OCI-LY7 (cell line): ENCODE measurements around the gene ACTR3. TPM values are rescaled to one million over a fixed set of nuclear protein-coding genes. Genes with fewer than 3 reads are reported as not detected.

Experiments used
- BruUV-seq: library from RNA; stranded (reverse); fragments of 400-500 nt; replicated peaks from 2 replicates; lab custom pipeline; 2021; lab: Mats Ljungman, UMichigan
- CTCF ChIA-PET: fragments of 300-600 bp; sonication (Branson Sonifier 250); formaldehyde crosslinking; loops from one replicate; lab custom pipeline; 2022; ENCODE audit warnings: antibody characterized with exemption; ENCODE audit not compliant: unreplicated experiment; lab: Charles Lee
- POLR2A ChIA-PET: fragments of 300-600 bp; sonication (Branson Sonifier 250); formaldehyde crosslinking; loops from one replicate; lab custom pipeline; 2022; ENCODE audit warnings: antibody characterized with exemption; lab: Charles Lee
- DNase-seq: peaks from one replicate; pipeline ENCODE4 v3.0.0-alpha.2; 2015; ENCODE audit warnings: low spot score
- H2AFZ ChIP-seq: fragments of 200-600 bp; sonication (generic), shearing (Covaris generic); 2 replicates; pipeline ENCODE4 v1.6.1; 2014; ENCODE audit warnings: mild to moderate bottlenecking, antibody characterized with exemption, low read length, moderate library complexity
- H3K27ac ChIP-seq: fragments of 200-600 bp; sonication (generic); 2 replicates; pipeline ENCODE4 v1.5.1; 2014; ENCODE audit warnings: mixed run types, low read depth, mild to moderate bottlenecking, moderate library complexity, low read length, inconsistent platforms; ENCODE audit not compliant: poor library complexity, severe bottlenecking
- H3K36me3 ChIP-seq: fragments of 200-600 bp; sonication (generic); 2 replicates; pipeline ENCODE4 v1.6.1; 2014; ENCODE audit warnings: mild to moderate bottlenecking, antibody characterized with exemption, low read length, moderate library complexity, mixed read lengths; ENCODE audit not compliant: insufficient read depth
- H3K4me1 ChIP-seq: fragments of 200-600 bp; sonication (generic); 2 replicates; pipeline ENCODE4 v1.5.1; 2014; ENCODE audit warnings: mild to moderate bottlenecking, low read length; ENCODE audit not compliant: insufficient read depth, poor library complexity, severe bottlenecking
- H3K4me2 ChIP-seq: fragments of 200-600 bp; sonication (generic); 2 replicates; pipeline ENCODE4 v1.6.1; 2014; ENCODE audit warnings: mild to moderate bottlenecking, low read length
- H3K4me3 ChIP-seq: fragments of 200-600 bp; sonication (generic); 2 replicates; pipeline ENCODE4 v1.5.1; 2014; ENCODE audit warnings: mild to moderate bottlenecking, low read depth, low read length; ENCODE audit not compliant: poor library complexity, severe bottlenecking
- H3K79me2 ChIP-seq: fragments of 200-600 bp; sonication (generic); 2 replicates; pipeline ENCODE4 v1.6.1; 2016; ENCODE audit warnings: low read depth, mild to moderate bottlenecking, low read length, moderate library complexity, mixed read lengths; ENCODE audit not compliant: insufficient read depth
- H3K9me2 ChIP-seq: fragments of 200-600 bp; sonication (generic); 2 replicates; pipeline ENCODE4 v1.6.1; 2016; ENCODE audit warnings: mild to moderate bottlenecking, low read length, mixed read lengths; ENCODE audit not compliant: insufficient read depth
- H3K9me3 ChIP-seq: fragments of 200-600 bp; sonication (generic); 2 replicates; pipeline ENCODE4 v1.6.1; 2014; ENCODE audit warnings: mild to moderate bottlenecking, mixed run types, low read length, mixed read lengths
- H4K20me1 ChIP-seq: fragments of 200-600 bp; sonication (generic); 2 replicates; pipeline ENCODE4 v1.6.1; 2014; ENCODE audit warnings: mild to moderate bottlenecking, antibody characterized with exemption, low read length, moderate library complexity, mixed read lengths; ENCODE audit not compliant: insufficient read depth
- EZH2phosphoT487 ChIP-seq: fragments of 200-600 bp; sonication (generic); IDR thresholded peaks from 2 replicates; pipeline ENCODE4 v1.6.1; 2018; ENCODE audit warnings: low read depth, borderline replicate concordance, mild to moderate bottlenecking, mixed run types, antibody characterized with exemption, low read length, moderate library complexity, mixed read lengths
- intact Hi-C: fragments of 100-400 bp; cut with micrococcal nuclease; formaldehyde crosslinking; loops from one replicate; pipeline ENCODE4 v1.10.0; 2022; ENCODE audit not compliant: unreplicated experiment
- total RNA-seq, 2 experiments: library from RNA; depleted of rRNA in 1 of 2; stranded (reverse); fragments of >200 nt in 1 of 2; shearing (Covaris generic) in 1 of 2; gene quantifications; 2 replicates each; pipeline ENCODE4 v1.2.3, GENCODE V29; 2014 to 2022
- TF ChIP-seq, protein P1 (sequence below): fragments of 200-600 bp; sonication (generic); conservative IDR thresholded peaks from 2 replicates; pipeline ENCODE4 v1.5.1; 2014; ENCODE audit warnings: mild to moderate bottlenecking, antibody characterized with exemption, low read length, moderate library complexity, mixed read lengths

Gene ACTR3
- total RNA-seq, 2 experiments from 2014 or later = 192 to 320 TPM

DNA sequence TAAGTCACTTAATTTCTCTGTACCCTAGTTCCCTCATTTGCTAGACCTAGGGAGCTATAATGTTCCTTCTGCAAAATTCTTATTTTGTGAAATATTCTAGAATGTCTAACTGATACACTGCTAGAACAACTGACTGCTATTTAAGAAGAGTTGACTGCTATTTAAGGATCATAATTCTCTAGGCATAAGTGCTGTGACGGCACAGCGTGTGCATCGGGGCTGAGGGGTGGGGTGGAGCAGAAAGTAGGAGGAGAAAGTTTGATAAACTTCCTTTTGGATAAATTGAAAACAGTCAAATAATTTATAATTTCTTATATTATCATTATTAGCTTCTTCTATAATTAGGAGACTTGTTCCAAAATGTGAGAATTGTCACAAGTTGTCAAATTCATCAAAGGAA, 10.4 kb upstream of the ACTR3 start:
- no peak overlapping the region for H3K4me2 ChIP-seq
- BruUV-seq = no TSS peak
- POLR2A ChIA-PET = interaction anchor here (0.7 to 2.4 kb wide), 7 partner anchors 9 to 123 kb away, joined by 3 to 9 read pairs (median 4); partner anchors contain the start of gene SLC35F5
- CTCF ChIA-PET = no interaction called here
- no peak overlapping the region for H3K4me3 ChIP-seq
- DNase-seq = no peak
- no peak overlapping the region for H2AFZ ChIP-seq
- H3K36me3 ChIP-seq = peaks cover 35% of the 10 kb centered on the region
- H4K20me1 ChIP-seq = no peaks in the 10 kb centered on the region
- intact Hi-C loops = no loop called here
- H3K4me1 ChIP-seq = peaks cover 13% of the 10 kb centered on the region
- H3K9me2 ChIP-seq = no peaks in the 10 kb centered on the region
- no peak for TF ChIP-seq EZH2phosphoT487
- TF ChIP-seq, protein P1, sequence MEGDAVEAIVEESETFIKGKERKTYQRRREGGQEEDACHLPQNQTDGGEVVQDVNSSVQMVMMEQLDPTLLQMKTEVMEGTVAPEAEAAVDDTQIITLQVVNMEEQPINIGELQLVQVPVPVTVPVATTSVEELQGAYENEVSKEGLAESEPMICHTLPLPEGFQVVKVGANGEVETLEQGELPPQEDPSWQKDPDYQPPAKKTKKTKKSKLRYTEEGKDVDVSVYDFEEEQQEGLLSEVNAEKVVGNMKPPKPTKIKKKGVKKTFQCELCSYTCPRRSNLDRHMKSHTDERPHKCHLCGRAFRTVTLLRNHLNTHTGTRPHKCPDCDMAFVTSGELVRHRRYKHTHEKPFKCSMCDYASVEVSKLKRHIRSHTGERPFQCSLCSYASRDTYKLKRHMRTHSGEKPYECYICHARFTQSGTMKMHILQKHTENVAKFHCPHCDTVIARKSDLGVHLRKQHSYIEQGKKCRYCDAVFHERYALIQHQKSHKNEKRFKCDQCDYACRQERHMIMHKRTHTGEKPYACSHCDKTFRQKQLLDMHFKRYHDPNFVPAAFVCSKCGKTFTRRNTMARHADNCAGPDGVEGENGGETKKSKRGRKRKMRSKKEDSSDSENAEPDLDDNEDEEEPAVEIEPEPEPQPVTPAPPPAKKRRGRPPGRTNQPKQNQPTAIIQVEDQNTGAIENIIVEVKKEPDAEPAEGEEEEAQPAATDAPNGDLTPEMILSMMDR = no peak
- no peak overlapping the region for H3K27ac ChIP-seq
- no peaks in the 10 kb centered on the region for H3K9me3 ChIP-seq
- H3K79me2 ChIP-seq = peaks cover 11% of the 10 kb centered on the region; the same call in 1 of the 2 replicates

DNA sequence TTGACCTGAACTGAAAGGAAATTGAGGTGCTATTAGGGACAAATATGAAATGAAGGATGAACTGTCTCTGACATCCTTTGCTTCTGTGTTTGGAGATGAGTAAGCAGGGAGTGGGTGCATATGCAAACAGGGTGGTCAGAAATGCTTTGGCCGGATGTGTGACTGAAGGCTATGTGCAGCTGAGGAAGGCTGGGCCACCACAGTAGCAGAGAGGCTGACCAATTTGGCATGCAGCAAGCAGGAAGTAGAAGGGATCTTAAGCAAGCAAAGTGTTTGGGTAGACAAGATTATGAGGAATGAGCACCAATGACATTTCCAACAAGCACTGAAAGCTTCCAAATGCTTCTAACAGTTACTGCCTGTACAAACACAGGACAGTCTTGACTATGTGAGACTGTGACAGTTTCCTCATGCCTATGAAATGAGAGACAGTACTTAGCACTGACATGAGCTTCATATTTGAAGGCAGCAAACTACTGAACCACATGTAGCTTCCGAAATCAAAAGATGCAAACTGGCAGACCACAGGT, 3.3 kb upstream of the ACTR3 start:
- H3K4me2 ChIP-seq = peak overlapping the region; percentile 99
- TF ChIP-seq, protein P1 = no peak
- no peak for TF ChIP-seq EZH2phosphoT487
- BruUV-seq = no TSS peak
- ChIA-PET CTCF (interaction anchor here (0.6 kb wide), 1 partner anchor 130 kb away, joined by 4 read pairs; the partner anchor contains the start of gene SLC35F5), POLR2A (interaction anchor here (0.5 to 4.4 kb wide), 15 partner anchors 10 to 157 kb away, joined by 3 to 18 read pairs (median 4); no protein-coding TSS in a partner anchor)
- peaks cover 43% of the 10 kb centered on the region for H3K4me1 ChIP-seq
- no peaks in the 10 kb centered on the region for H3K9me3 ChIP-seq
- intact Hi-C loops = no loop called here
- peak overlapping the region; percentile 87 for H3K27ac ChIP-seq
- DNase-seq = peak; percentile 89
- no peak overlapping the region for H2AFZ ChIP-seq
- peak overlapping the region; percentile 82 for H3K4me3 ChIP-seq
- peaks cover 4% of the 10 kb centered on the region; the same call in 1 of the 2 replicates for H4K20me1 ChIP-seq
- H3K79me2 ChIP-seq = peaks cover 72% of the 10 kb centered on the region
- no peaks in the 10 kb centered on the region for H3K9me2 ChIP-seq
- peaks cover 47% of the 10 kb centered on the region for H3K36me3 ChIP-seq
